Measurements from ENCODE around the gene PDLIM1.

DNA sequence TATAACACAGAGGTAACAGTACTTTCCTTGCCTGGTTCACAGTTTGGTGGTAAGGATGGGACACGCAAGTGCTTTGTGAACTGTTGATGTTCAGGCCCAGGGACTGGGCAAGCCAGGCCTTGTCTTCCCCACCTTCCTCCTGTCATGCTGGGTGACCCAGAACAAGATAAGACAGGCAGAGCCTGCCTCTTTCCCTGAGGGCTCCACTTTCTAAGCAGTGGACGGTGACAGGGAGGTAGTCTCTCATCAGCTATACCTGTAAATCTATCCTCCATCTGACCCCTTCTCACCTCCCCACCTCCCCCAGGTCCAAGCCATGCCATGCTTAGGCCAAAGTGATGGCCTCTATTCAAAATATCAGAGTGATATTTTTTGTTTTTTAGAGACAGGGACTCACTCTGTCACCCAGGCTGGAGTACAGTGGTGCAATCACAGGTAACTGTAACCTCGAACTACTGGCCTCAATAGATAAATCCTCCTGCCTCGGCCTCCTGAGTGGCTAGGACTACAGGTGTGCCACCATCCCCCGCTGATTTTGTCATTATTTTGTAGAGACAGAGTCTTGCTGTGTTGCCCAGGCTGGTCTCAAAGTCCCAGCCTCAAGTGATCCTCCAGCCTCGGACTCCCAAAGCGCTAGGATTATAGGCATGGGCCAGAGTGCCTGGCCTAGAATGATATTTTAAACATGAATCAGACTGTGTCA is 42.8 kb downstream of the PDLIM1 start:
- TF ChIP-seq, protein P1, sequence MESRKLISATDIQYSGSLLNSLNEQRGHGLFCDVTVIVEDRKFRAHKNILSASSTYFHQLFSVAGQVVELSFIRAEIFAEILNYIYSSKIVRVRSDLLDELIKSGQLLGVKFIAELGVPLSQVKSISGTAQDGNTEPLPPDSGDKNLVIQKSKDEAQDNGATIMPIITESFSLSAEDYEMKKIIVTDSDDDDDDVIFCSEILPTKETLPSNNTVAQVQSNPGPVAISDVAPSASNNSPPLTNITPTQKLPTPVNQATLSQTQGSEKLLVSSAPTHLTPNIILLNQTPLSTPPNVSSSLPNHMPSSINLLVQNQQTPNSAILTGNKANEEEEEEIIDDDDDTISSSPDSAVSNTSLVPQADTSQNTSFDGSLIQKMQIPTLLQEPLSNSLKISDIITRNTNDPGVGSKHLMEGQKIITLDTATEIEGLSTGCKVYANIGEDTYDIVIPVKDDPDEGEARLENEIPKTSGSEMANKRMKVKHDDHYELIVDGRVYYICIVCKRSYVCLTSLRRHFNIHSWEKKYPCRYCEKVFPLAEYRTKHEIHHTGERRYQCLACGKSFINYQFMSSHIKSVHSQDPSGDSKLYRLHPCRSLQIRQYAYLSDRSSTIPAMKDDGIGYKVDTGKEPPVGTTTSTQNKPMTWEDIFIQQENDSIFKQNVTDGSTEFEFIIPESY (IDR thresholded peaks at IDR 0.05; ENCODE audit: extremely low read depth, insufficient replicate concordance, low read length): no peak
- no peak for TF ChIP-seq POLR2A (IDR thresholded peaks at IDR 0.05; ENCODE audit: borderline replicate concordance, extremely low read depth, insufficient read depth, insufficient read length)
- no peak for TF ChIP-seq SIN3A (IDR thresholded peaks at IDR 0.05; ENCODE audit: low read depth)
- TF ChIP-seq, protein P2, sequence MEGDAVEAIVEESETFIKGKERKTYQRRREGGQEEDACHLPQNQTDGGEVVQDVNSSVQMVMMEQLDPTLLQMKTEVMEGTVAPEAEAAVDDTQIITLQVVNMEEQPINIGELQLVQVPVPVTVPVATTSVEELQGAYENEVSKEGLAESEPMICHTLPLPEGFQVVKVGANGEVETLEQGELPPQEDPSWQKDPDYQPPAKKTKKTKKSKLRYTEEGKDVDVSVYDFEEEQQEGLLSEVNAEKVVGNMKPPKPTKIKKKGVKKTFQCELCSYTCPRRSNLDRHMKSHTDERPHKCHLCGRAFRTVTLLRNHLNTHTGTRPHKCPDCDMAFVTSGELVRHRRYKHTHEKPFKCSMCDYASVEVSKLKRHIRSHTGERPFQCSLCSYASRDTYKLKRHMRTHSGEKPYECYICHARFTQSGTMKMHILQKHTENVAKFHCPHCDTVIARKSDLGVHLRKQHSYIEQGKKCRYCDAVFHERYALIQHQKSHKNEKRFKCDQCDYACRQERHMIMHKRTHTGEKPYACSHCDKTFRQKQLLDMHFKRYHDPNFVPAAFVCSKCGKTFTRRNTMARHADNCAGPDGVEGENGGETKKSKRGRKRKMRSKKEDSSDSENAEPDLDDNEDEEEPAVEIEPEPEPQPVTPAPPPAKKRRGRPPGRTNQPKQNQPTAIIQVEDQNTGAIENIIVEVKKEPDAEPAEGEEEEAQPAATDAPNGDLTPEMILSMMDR (IDR thresholded peaks at IDR 0.05 in 2 of 3, conservative IDR thresholded peaks at IDR 0.05 in 1 of 3; ENCODE audit: borderline replicate concordance in 1 of 3, insufficient read depth in 1 of 3, low read depth in 2 of 3, low read length in 2 of 3): no peak
- TF ChIP-seq, protein P3, sequence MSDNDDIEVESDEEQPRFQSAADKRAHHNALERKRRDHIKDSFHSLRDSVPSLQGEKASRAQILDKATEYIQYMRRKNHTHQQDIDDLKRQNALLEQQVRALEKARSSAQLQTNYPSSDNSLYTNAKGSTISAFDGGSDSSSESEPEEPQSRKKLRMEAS (IDR thresholded peaks at IDR 0.05): no peak
- no peak for TF ChIP-seq EZH2 (IDR thresholded peaks at IDR 0.05)
- TF ChIP-seq, protein P4, sequence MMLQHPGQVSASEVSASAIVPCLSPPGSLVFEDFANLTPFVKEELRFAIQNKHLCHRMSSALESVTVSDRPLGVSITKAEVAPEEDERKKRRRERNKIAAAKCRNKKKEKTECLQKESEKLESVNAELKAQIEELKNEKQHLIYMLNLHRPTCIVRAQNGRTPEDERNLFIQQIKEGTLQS (IDR thresholded peaks at IDR 0.05): no peak
- no peak for TF ChIP-seq EZH2phosphoT487 (IDR thresholded peaks at IDR 0.05; ENCODE audit: borderline replicate concordance)
- no peak for TF ChIP-seq CBX3 (IDR thresholded peaks at IDR 0.05; ENCODE audit: low read depth)
- no peak for TF ChIP-seq POLR2AphosphoS5 (IDR thresholded peaks at IDR 0.05; ENCODE audit: low read depth, low read length)
- TF ChIP-seq, protein P5, sequence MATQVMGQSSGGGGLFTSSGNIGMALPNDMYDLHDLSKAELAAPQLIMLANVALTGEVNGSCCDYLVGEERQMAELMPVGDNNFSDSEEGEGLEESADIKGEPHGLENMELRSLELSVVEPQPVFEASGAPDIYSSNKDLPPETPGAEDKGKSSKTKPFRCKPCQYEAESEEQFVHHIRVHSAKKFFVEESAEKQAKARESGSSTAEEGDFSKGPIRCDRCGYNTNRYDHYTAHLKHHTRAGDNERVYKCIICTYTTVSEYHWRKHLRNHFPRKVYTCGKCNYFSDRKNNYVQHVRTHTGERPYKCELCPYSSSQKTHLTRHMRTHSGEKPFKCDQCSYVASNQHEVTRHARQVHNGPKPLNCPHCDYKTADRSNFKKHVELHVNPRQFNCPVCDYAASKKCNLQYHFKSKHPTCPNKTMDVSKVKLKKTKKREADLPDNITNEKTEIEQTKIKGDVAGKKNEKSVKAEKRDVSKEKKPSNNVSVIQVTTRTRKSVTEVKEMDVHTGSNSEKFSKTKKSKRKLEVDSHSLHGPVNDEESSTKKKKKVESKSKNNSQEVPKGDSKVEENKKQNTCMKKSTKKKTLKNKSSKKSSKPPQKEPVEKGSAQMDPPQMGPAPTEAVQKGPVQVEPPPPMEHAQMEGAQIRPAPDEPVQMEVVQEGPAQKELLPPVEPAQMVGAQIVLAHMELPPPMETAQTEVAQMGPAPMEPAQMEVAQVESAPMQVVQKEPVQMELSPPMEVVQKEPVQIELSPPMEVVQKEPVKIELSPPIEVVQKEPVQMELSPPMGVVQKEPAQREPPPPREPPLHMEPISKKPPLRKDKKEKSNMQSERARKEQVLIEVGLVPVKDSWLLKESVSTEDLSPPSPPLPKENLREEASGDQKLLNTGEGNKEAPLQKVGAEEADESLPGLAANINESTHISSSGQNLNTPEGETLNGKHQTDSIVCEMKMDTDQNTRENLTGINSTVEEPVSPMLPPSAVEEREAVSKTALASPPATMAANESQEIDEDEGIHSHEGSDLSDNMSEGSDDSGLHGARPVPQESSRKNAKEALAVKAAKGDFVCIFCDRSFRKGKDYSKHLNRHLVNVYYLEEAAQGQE (IDR thresholded peaks at IDR 0.05; ENCODE audit: low read depth): no peak

Data from HCT116 (cell line).